PFSK-1 (cell line): ENCODE data around the gene HES4.

ENCODE experiments used
- FOXP2 ChIP-seq: optimal IDR thresholded peaks from 2 replicates; pipeline ENCODE3; 2011; ENCODE audit warnings: borderline replicate concordance, control low read depth, inconsistent platforms; ENCODE audit not compliant: insufficient read depth; ENCODE audit errors: extremely low read length, extremely low read depth
- POLR2AphosphoS5 ChIP-seq: IDR thresholded peaks from 2 replicates; pipeline ENCODE4 v1.6.1; 2012; ENCODE audit warnings: low read depth, mild to moderate bottlenecking, control low read depth, low read length, moderate library complexity
- SIN3A ChIP-seq: IDR thresholded peaks from 2 replicates; pipeline ENCODE4 v1.6.1; 2012; ENCODE audit warnings: mild to moderate bottlenecking, low read length, moderate library complexity, borderline replicate concordance; ENCODE audit not compliant: insufficient read depth
- TAF1 ChIP-seq: IDR thresholded peaks from 2 replicates; pipeline ENCODE4 v1.6.1; 2012; ENCODE audit warnings: low read length, control low read depth, borderline replicate concordance; ENCODE audit not compliant: insufficient read depth
- TF ChIP-seq, protein P1 (sequence below), 2 experiments: IDR thresholded peaks; 2 replicates each; pipeline versions ENCODE4 v1.6.1 to v1.8.0; 2011 to 2012; ENCODE audit warnings: low read depth in 2 of 2, low read length in 2 of 2, control low read depth in 1 of 2, inconsistent platforms in 1 of 2, mild to moderate bottlenecking in 1 of 2, moderate library complexity in 1 of 2; ENCODE audit not compliant: insufficient read depth in 1 of 2

DNA sequence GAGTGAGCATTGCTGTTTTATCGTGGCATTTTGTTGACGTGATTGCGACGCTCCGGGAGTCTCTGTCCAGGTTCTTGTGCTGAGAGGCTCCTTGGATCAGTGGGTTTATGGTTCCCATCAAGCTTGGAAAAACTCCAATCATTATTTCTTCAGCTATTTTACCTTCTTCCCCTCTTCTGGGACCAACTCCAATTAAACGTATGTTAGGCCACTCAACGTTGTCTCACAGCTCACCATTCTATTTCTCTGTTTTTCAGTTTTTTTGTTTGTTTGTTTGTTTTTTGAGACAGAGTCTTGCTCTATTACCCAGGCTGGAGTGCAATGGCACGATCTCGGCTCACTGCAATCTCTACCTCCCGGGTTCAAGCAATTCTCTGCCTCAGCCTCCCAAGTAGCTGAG, 8.0 kb downstream of the HES4 start:
- TF ChIP-seq SIN3A (no peak), POLR2AphosphoS5 (no peak), TAF1 (no peak), FOXP2 (no peak)
- TF ChIP-seq, protein P1, sequence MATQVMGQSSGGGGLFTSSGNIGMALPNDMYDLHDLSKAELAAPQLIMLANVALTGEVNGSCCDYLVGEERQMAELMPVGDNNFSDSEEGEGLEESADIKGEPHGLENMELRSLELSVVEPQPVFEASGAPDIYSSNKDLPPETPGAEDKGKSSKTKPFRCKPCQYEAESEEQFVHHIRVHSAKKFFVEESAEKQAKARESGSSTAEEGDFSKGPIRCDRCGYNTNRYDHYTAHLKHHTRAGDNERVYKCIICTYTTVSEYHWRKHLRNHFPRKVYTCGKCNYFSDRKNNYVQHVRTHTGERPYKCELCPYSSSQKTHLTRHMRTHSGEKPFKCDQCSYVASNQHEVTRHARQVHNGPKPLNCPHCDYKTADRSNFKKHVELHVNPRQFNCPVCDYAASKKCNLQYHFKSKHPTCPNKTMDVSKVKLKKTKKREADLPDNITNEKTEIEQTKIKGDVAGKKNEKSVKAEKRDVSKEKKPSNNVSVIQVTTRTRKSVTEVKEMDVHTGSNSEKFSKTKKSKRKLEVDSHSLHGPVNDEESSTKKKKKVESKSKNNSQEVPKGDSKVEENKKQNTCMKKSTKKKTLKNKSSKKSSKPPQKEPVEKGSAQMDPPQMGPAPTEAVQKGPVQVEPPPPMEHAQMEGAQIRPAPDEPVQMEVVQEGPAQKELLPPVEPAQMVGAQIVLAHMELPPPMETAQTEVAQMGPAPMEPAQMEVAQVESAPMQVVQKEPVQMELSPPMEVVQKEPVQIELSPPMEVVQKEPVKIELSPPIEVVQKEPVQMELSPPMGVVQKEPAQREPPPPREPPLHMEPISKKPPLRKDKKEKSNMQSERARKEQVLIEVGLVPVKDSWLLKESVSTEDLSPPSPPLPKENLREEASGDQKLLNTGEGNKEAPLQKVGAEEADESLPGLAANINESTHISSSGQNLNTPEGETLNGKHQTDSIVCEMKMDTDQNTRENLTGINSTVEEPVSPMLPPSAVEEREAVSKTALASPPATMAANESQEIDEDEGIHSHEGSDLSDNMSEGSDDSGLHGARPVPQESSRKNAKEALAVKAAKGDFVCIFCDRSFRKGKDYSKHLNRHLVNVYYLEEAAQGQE (IDR thresholded peaks at IDR 0.05; ENCODE audit: insufficient read depth in 1 of 2, low read depth in 2 of 2, low read length in 2 of 2): no peak
